ENCODE data around the gene MBNL1.

MBNL1 gene

DNA sequence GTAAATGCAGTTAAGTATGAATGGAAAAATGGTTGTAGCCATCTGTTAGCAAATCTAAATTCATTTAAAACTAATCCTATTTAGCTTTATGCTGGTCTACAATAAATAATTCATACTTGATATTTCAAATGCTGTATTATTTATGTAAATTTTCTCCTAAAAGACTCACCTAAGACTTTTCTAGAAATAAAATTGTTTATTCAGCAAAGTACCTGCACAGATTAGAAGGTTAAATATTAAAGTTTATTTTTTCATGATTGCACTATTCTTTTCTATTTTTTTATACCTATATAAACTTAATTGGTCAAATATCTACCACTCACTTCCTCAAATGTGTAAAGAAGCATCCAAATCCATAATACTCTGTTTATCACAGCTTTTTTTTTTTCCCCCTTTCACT, 45.2 kb downstream of the MBNL1 start:
- TF ChIP-seq, protein P1, sequence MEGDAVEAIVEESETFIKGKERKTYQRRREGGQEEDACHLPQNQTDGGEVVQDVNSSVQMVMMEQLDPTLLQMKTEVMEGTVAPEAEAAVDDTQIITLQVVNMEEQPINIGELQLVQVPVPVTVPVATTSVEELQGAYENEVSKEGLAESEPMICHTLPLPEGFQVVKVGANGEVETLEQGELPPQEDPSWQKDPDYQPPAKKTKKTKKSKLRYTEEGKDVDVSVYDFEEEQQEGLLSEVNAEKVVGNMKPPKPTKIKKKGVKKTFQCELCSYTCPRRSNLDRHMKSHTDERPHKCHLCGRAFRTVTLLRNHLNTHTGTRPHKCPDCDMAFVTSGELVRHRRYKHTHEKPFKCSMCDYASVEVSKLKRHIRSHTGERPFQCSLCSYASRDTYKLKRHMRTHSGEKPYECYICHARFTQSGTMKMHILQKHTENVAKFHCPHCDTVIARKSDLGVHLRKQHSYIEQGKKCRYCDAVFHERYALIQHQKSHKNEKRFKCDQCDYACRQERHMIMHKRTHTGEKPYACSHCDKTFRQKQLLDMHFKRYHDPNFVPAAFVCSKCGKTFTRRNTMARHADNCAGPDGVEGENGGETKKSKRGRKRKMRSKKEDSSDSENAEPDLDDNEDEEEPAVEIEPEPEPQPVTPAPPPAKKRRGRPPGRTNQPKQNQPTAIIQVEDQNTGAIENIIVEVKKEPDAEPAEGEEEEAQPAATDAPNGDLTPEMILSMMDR (conservative IDR thresholded peaks at IDR 0.05; ENCODE audit: control insufficient read depth, insufficient read depth, low read depth, low read length): no peak

DNA sequence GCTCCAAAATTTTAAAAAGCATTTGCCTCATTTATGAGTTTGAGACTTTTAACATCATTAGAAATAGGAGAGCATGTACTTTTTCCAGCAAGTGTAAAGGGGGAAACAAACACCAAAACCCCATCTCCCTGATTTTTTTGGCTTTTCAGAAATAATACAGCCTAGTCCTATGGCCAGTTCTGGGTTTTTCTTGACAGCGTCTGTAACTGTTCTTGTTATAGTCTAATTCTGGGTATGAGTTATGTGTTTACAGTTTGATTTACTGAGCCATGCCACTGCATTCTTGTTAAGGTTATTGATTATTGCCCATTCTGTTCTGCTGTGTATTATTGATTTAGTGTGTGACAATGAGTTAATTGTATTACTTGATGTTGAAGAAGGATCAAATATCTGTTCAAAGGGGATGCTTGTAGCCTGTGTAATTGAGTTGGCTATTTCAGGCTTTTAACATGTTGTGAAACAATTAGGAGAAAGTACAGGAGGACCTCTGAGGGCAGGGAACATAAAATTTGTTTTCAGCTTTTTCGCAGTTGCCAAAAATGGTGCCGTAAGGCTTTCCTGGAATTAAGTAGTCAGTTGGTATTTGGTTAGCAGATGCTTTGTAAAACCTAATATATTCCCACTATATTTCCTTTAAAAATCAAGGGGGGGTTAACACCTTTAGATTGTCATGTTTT, 46.1 kb downstream of the MBNL1 start:
- DNase-seq (ENCODE audit: low read depth): peak; percentile 42
- TF ChIP-seq, protein P1 (conservative IDR thresholded peaks at IDR 0.05; ENCODE audit: control insufficient read depth, insufficient read depth, low read depth, low read length): no peak
- no peak overlapping the region for H3K4me3 ChIP-seq (ENCODE audit: control insufficient read depth, low read depth, low read length)

More for the DNA sequence above, 45.2 kb downstream of the MBNL1 start:
- no peak for DNase-seq (ENCODE audit: low read depth)
- H3K4me3 ChIP-seq (ENCODE audit: control insufficient read depth, low read depth, low read length): no peak overlapping the region

DNA sequence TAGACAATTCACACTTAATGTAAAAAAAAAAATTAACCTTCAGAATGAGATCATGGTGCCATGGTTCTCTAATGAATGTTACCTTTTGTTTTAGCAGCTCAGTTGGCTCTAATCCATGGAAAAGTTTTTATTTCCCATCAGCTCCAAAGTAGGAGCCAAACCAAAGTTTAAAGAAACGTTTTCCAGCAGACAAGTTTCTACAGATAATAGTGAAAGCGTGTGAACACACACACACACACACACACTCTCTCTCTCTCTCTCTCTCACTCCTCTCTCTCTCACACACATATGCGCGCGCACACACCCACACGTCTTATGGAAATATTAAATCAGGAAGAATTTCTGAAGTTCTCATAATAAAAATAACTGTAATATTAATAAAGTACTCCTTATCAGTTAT, 46.9 kb downstream of the MBNL1 start:
- TF ChIP-seq, protein P1 (conservative IDR thresholded peaks at IDR 0.05; ENCODE audit: control insufficient read depth, insufficient read depth, low read depth, low read length): no peak
- H3K4me3 ChIP-seq (ENCODE audit: control insufficient read depth, low read depth, low read length): no peak overlapping the region
- DNase-seq (ENCODE audit: low read depth): no peak

DNA sequence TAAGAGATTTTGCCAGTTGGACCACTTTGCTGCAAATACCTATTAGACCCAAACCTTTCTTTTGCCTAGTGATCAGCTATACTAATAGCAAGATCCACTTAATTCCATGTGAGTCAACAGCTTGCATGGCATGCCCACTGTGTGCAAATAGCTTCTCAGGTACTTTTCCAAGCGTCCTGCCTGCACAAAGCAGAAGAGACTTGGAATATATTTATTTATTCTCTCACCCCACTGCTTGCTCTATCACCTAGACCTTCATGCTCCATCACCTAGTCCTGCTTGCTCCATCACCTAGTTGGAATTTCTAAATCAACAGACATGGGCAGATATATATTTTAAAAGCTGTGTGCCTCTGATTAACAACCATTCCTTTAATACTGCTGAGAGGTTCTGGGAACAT, 47.6 kb downstream of the MBNL1 start:
- DNase-seq (ENCODE audit: low read depth): no peak
- H3K4me3 ChIP-seq (ENCODE audit: control insufficient read depth, low read depth, low read length): no peak overlapping the region
- TF ChIP-seq, protein P1 (conservative IDR thresholded peaks at IDR 0.05; ENCODE audit: control insufficient read depth, insufficient read depth, low read depth, low read length): no peak

DNA sequence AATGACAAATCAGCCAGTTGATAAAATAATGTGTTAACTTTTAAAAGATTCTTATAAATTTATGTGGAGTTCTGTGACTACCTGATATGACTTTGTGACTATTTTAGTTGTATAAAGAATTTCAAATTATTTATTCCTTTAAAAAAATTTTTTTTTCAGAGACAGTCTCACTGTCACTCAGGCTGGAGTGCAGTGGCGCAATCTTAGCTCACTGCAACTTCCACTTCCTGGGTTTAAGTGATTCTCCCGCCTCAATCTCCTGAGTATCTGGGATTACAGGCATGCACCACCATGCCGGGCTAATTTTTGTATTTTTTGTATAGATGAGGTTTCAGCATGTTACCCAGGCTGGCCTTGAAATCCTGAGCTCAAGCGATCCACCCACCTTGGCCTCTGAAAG, 48.5 kb downstream of the MBNL1 start:
- no peak overlapping the region for H3K4me3 ChIP-seq (ENCODE audit: control insufficient read depth, low read depth, low read length)
- DNase-seq (ENCODE audit: low read depth): no peak
- TF ChIP-seq, protein P1 (conservative IDR thresholded peaks at IDR 0.05; ENCODE audit: control insufficient read depth, insufficient read depth, low read depth, low read length): no peak

DNA sequence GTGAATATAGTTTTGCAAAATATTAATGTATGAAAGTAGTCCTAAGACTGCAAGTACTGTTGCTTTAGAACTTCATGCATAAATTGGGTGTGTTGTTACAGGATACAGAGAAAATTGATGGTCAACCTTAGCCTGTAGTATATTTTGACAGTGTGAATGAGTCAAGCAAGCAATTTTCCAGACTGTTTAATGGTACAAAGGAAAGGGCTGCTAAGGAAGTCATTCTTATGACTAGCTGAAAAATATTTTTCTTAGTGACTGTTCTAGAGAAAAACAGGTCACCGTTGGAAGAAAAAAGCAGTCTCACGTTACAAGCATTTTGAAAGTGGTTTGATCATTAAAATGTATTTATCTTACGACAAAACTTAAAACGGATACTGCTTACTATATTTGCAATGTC, 49.2 kb downstream of the MBNL1 start:
- peak; percentile 84 for DNase-seq (ENCODE audit: low read depth)
- TF ChIP-seq, protein P1 (conservative IDR thresholded peaks at IDR 0.05; ENCODE audit: control insufficient read depth, insufficient read depth, low read depth, low read length): no peak
- no peak overlapping the region for H3K4me3 ChIP-seq (ENCODE audit: control insufficient read depth, low read depth, low read length)

DNA sequence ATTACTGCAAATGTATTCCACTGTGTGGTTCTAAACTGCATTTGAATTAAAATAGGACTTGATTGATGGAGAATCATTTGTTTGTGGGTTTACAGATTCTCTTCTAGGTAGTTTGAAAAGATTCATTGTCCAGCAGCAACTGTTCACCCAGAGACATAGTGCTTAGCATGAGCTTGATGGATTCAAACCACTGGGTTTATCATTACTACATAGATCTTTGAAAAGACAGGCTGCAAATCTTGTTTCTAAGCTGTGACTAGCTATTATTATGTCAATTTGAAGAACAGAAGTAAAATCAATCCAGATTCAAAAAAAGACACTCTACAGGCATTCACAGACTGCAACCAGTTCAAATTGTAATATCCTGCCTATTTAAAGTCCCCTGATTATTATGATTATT, 49.8 kb downstream of the MBNL1 start:
- TF ChIP-seq, protein P1 (conservative IDR thresholded peaks at IDR 0.05; ENCODE audit: control insufficient read depth, insufficient read depth, low read depth, low read length): no peak
- H3K4me3 ChIP-seq (ENCODE audit: control insufficient read depth, low read depth, low read length): no peak overlapping the region
- DNase-seq (ENCODE audit: low read depth): no peak
